Activated T-cell treated with anti-CD3 and anti-CD28 coated beads for 24 hours (primary cell): ENCODE results near the gene PREP.
"Not testable (repeated sequence)": the region's sequence is repeated elsewhere in the genome, so short reads cannot be mapped to it uniquely, and the experiment has no call there.

Experiments used
- DNase-seq: peaks from one replicate; pipeline ENCODE4 v3.0.0-alpha.2; 2020; ENCODE audit warnings: low read depth

The PREP gene

GRCh38 chr6:105269390-105269789 lies 133.5 kb downstream of the PREP start:
- no peak for DNase-seq

GRCh38 chr6:105263685-105264610 lies 138.9 kb downstream of the PREP start:
- DNase-seq, result no peak

GRCh38 chr6:105259913-105260889 lies 142.7 kb downstream of the PREP start:
- DNase-seq, result no peak

- DNase-seq, result no peak
These were observed 144.1 kb downstream of the PREP start for GRCh38 chr6:105258816-105259215.

- DNase-seq, result no peak
These were observed 145.5 kb downstream of the PREP start for GRCh38 chr6:105257340-105257739.

GRCh38 chr6:105256619-105257018 lies 146.3 kb downstream of the PREP start:
- no peak for DNase-seq

- DNase-seq, result no peak
These were observed 149.1 kb downstream of the PREP start for GRCh38 chr6:105253787-105254186.

GRCh38 chr6:105251689-105252088 lies 151.2 kb downstream of the PREP start:
- DNase-seq, result no peak

GRCh38 chr6:105250533-105250932 lies 152.3 kb downstream of the PREP start:
- DNase-seq, result no peak

GRCh38 chr6:105243487-105243886 lies 159.4 kb downstream of the PREP start:
- no peak for DNase-seq

- DNase-seq, result no peak
These were observed 167.7 kb downstream of the PREP start for GRCh38 chr6:105235155-105235554.

GRCh38 chr6:105231771-105232170 lies 171.1 kb downstream of the PREP start:
- not testable (repeated sequence) for DNase-seq
